ENCODE results near the gene TMEM69.
"Not testable (repeated sequence)": the region's sequence is repeated elsewhere in the genome, so short reads cannot be mapped to it uniquely, and the experiment has no call there.

Gene TMEM69

GRCh38 chr1:45730780-45731319 lies 42.9 kb downstream of the TMEM69 start:
- no peak for DNase-seq (ENCODE audit: low spot score)

- no peak for DNase-seq (ENCODE audit: low spot score)
These were observed 51.2 kb downstream of the TMEM69 start for GRCh38 chr1:45739137-45739536.

GRCh38 chr1:45739641-45740156 lies 51.7 kb downstream of the TMEM69 start:
- not testable (repeated sequence) for DNase-seq (ENCODE audit: low spot score)
